Measurements from ENCODE around the gene MPDU1. TPM values are rescaled to one million over a fixed set of nuclear protein-coding genes. Genes with fewer than 3 reads are reported as not detected.

The MPDU1 gene
- total and polyA plus RNA-seq, 2 of the 13 experiments (the other 11 are each of a cell fraction or from before 2014, with no cell fraction given), result 112 to 167 TPM

GRCh38 chr17:7572338-7572587 is 11.4 kb upstream of the MPDU1 start (continued):
- no peak for TF ChIP-seq MLXIP (CRISPR knock-in tag; IDR thresholded peaks at IDR 0.05; ENCODE audit: borderline replicate concordance)
- peak; percentile 94 for TF ChIP-seq RNF2 (conservative IDR thresholded peaks at IDR 0.05; ENCODE audit: low read depth)
- TF ChIP-seq ZNF720 (CRISPR knock-in tag; IDR thresholded peaks at IDR 0.05), result no peak
- 0 out of 2 replicates have a peak, but pooled peaks have one; percentile 54 for TF ChIP-seq ZNF263 (CRISPR knock-in tag; IDR thresholded peaks at IDR 0.05)
- TF ChIP-seq ZFP62 (CRISPR knock-in tag; IDR thresholded peaks at IDR 0.05), result no peak
- 0 out of 2 replicates have a peak, but pooled peaks have one; percentile 81 for TF ChIP-seq REL (CRISPR knock-in tag; conservative IDR thresholded peaks at IDR 0.05)
- peak; percentile 53; the same call in 1 of the 2 replicates for TF ChIP-seq E2F2 (CRISPR knock-in tag; IDR thresholded peaks at IDR 0.05; ENCODE audit: borderline replicate concordance)
- TF ChIP-seq TFDP1 (CRISPR knock-in tag; IDR thresholded peaks at IDR 0.05; ENCODE audit: borderline replicate concordance), result peak; percentile 95
- TF ChIP-seq RAD21 (CRISPR knock-in tag; IDR thresholded peaks at IDR 0.05), result no peak
- no peak for TF ChIP-seq SOX5 (CRISPR knock-in tag; IDR thresholded peaks at IDR 0.05; ENCODE audit: borderline replicate concordance)
- no peak for TF ChIP-seq STAT5B (CRISPR knock-in tag; IDR thresholded peaks at IDR 0.05)
- TF ChIP-seq HOMEZ (CRISPR knock-in tag; IDR thresholded peaks at IDR 0.05; ENCODE audit: low read depth), result no peak
- TF ChIP-seq ZNF44 (CRISPR knock-in tag; IDR thresholded peaks at IDR 0.05), result no peak
- TF ChIP-seq PITX1 (CRISPR knock-in tag; IDR thresholded peaks at IDR 0.05), result no peak
- TF ChIP-seq ATAD3A (CRISPR knock-in tag; IDR thresholded peaks at IDR 0.05), result no peak
- no peak for TF ChIP-seq HMGA1 (CRISPR knock-in tag; conservative IDR thresholded peaks at IDR 0.05)
- no peak for TF ChIP-seq ZNF644 (CRISPR knock-in tag; IDR thresholded peaks at IDR 0.05; ENCODE audit: low read depth)
- peak; percentile 52 for TF ChIP-seq ZFP90 (CRISPR knock-in tag; IDR thresholded peaks at IDR 0.05; ENCODE audit: borderline replicate concordance)
- peak; percentile 52; the same call in 1 of the 2 replicates for TF ChIP-seq ZNF34 (CRISPR knock-in tag; IDR thresholded peaks at IDR 0.05; ENCODE audit: borderline replicate concordance)
- peak; percentile 85; the same call in 1 of the 2 replicates for TF ChIP-seq ZZZ3 (CRISPR knock-in tag; IDR thresholded peaks at IDR 0.05; ENCODE audit: borderline replicate concordance)
- TF ChIP-seq SMC3 (IDR thresholded peaks at IDR 0.05; ENCODE audit: low read length), result no peak
- no peak for TF ChIP-seq GTF2F1 (IDR thresholded peaks at IDR 0.05; ENCODE audit: low read length)
- no peak for TF ChIP-seq FOXK2 (IDR thresholded peaks at IDR 0.05)
- no peak for TF ChIP-seq ASH2L (IDR thresholded peaks at IDR 0.05; ENCODE audit: insufficient read length, low read depth, low read length)
- TF ChIP-seq U2AF1 (optimal IDR thresholded peaks at IDR 0.05; ENCODE audit: low read depth, low read length), result peak; percentile 66
- no peak for TF ChIP-seq ZNF549 (CRISPR knock-in tag; IDR thresholded peaks at IDR 0.05)
- no peak for TF ChIP-seq ARHGAP35 (CRISPR knock-in tag; IDR thresholded peaks at IDR 0.05; ENCODE audit: borderline replicate concordance)

All from HepG2 (cell line).